GM21576 (cell line): ENCODE data around the gene HOXA9.

Source experiments
- ATAC-seq: cut with Tn5 transposase; IDR thresholded peaks from one replicate; pipeline ENCODE4 v1.9.1; 2021; ENCODE audit warnings: mild to moderate bottlenecking, moderate library complexity; ENCODE audit not compliant: unreplicated experiment

HOXA9 gene

DNA sequence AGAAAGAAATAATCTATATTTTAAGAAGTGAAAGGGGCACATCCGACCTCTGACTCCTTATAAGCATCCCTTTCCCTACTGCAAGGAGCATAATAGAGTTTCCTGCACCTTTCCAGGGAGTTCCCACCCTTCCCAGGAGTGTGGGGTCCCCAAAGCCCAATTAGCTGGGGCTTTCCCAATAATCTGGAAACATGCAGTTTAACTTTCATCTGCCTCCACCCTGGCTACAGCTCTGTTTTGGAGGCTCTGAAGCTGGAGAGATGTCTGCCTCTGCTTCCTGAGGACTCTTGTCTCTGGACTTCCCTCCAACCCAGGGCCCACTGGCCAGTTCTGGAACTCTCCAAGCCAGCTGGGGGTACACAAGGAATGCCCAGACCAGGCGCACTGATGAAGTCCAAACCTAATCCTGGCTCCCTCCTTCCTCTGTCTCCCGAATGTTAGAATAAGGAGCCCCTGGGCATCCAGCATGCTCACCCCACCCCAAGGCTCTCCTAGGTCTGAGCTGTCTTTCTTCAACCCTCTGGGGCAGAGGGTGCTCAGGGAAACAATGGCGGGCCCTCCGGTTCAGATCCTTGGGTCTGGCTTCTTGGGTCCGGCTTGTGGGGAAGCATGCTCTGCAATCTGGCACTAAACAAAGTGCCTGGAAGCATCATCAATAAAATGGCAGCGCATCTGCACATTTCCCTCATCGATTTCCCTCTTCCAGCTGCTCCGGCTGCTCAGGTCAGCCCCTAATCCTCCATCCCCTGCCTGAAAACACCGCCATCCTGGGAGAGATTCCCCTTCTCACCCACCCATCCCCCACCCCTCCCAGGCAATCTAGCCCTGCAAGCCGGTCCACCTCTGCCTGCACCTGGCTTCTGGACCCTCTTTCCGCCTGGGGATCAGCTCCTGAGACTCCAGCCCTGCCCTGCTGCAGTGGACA is 48.1 kb downstream of the HOXA9 start:
- ATAC-seq, result no peak

DNA sequence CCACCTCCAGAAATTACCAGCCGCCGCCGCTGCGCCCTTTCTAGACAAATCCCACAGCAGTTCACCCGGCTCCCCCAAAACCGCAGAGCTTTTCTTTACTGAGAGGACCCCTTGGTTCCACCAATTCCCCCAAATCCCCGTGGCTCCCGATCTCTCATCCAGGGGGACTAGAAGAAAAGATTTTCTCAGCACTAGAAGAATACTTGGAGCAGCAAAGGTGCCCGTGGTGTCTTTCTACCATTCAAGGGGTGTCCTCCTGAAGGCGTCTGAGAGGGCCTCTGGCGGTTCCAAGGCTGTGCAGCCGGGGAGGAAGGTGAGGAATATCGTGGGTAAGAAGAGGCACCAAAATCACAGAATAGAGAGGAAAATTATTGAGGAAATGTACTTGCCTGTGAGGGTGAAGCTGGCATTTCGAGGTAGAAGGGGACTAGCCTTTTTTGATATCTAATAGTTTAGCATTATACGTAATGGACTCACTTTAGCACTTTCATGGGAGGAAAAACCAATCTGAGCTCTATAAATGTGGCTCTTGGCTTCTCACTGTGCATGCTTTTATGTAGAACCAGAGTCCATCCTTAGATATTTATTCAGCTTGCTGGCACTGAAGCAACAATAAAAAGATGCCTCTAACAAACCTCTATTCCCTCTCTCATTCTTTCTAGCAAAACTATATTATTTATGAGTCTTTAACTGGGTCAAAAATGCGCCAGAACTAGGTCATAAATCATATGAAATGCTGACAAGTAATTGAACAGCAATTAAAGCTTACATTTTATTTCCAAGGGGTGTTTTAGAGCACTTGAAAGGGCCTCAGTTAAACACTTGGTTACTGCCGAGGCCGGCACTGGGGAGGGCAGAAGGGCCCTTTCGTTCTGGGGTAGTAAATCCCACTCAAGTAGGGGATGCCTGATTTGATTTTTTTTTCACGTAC is 49.0 kb downstream of the HOXA9 start:
- no peak for ATAC-seq

DNA sequence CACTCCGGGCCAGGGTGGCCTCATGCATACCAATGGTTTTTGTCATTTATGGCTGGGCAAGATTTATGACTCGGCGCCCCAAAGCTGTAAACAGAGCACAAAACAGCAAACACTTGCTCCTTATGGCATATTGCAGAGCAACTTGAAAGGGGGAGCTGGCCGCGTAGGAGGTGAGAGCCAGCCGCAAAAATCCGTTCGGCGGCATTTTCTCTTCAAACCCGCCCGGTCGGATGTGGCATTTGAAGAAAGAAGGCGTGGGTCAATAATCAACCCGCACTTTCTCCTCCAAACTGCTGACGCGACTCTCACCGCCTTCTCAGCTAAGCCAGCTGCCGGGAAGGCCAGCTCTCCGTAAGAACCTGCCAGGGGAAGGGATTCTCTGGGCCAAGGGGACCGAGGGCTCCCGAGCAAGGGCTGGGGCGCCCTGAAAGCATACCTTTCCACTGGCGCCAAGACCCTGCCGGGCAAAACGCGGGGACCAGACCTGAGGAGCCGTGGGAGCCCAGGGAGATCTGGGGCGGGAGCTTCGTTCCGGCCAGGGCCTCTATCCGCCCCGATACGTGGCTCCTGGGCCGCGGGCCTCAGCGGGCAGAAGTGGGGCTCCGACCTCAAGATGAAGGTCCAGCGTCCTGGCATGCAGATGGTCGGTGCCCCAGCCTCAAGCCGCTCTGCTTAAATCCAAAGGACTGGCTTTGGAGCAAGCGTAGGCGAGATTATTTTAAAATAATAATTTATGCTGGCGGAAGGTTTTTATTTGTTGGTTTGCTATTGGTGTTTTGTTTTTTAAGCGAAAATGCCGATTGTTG is 49.9 kb downstream of the HOXA9 start:
- ATAC-seq, result no peak

DNA sequence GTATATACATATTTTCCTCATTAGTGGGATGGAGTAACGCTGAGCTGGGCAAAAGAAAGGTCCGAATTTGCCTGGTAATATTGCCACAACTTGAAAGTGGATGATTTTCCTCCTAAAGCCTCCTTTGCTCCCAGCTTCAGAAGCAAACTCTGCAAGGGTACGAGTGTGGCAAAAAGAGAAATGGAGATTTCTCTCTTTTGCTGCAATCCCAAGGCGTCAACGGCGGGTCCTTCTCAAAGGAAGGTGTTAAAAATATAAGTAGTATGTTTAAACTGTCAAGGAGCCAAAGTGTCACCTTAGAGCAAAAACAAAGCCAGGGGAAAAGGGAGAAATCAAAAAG is 50.5 kb downstream of the HOXA9 start:
- no peak for ATAC-seq

DNA sequence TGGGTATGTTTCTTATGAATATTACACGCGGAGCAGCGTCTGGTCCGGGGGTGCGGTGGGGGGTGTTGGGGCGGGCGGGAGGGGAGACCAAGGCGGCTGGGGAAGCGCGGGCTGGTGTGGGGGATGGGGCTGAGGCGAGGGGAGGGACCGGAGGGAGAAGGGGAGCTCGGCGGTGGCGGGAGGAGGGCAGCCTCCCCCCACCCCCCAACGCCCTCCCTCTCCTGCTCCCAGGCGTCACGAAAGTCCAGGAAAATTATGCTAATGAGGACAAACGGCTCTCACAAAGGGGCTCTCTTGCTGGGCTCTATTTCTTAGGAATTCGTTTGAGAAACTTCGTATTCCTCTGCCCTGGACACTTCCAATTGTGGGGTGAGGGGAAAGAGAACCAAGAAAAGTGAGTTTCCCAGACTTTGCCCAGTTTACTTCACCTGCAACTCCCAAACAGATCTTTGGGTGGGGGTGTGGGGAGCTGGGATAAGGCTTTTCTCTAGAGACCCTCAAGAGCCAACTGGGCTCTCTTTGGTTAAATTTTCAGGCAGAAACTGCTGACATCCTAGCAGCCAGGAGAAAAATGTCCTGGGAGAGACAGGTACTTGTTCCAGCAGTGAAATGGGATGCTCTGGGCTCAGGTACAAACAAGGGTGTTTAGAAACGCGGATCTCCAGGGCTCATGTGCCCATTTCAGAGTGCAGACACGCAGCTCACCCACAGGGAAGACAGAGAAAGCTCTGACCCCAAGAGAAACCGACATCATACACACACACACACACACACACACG is 51.2 kb downstream of the HOXA9 start:
- ATAC-seq, result no peak

DNA sequence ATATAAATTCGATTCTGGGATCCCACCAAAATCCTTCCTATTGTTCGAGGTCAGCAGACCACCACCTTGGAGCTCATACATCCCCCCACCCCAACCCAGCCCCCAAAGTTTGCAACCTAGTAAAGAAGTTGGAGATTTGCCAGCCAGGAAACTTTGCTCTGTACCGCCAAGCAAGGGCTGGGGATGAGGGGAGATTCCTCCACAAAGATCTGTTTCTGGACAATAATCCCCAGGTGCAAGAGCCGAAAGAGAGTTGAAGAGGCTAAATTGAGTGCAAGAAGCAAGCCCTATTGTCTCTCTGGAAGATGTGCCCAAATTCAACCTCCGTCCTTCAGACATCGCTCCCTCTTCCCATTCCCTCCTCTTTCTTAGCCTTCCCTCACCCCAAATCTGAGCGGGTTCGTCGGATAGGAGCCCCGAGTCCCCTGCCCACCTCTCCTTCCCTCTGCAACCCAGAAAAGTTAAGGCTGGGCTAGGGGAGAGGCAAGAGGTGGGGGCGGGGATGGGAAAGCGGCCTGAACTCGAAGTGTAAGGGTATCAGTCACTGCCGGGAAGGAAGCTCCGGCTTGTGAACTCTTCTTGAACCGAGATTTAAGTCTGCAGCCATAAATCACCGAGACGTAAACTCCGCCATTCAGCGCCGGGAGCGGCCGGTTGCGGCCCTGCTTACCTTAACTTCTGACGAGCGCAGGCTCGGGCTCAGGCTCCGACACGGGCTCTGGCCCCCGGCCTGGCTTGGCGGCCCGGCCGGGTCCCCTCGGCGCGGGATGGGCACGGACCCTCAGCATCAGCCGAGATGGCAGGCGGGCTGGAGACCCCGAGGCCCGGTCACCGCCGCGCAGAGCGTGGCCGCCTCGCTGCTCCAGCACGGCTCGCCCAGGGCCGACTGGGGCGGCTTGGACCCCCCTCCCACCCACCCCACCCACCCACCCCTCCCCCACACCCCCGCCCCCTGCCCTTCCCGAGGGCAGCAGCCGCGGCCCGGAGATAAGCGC is 52.1 kb downstream of the HOXA9 start:
- ATAC-seq, result no peak
